Ishikawa (cell line): Measurements from ENCODE around the gene MRTFA.

ENCODE experiments used
- CEBPB ChIP-seq: IDR thresholded peaks from 2 replicates; pipeline ENCODE4 v1.6.1; 2012
- CREB1 ChIP-seq: IDR thresholded peaks from 2 replicates; pipeline ENCODE4 v1.6.1; 2012; ENCODE audit warnings: low read depth
- EGR1 ChIP-seq: IDR thresholded peaks from 2 replicates; pipeline ENCODE4 v1.6.1; 2012
- EP300 ChIP-seq: IDR thresholded peaks from 2 replicates; pipeline ENCODE4 v1.6.1; 2012; ENCODE audit warnings: borderline replicate concordance
- FOXM1 ChIP-seq: IDR thresholded peaks from 2 replicates; pipeline ENCODE4 v1.6.1; 2012; ENCODE audit warnings: low read depth, borderline replicate concordance
- MAX ChIP-seq: IDR thresholded peaks from 2 replicates; pipeline ENCODE4 v1.6.1; 2012
- NFIC ChIP-seq: IDR thresholded peaks from 2 replicates; pipeline ENCODE4 v1.6.1; 2012
- RAD21 ChIP-seq: IDR thresholded peaks from 2 replicates; pipeline ENCODE4 v1.6.1; 2012; ENCODE audit warnings: low read depth
- TAF1 ChIP-seq: IDR thresholded peaks from 2 replicates; pipeline ENCODE4 v1.6.1; 2012; ENCODE audit warnings: low read depth, mild to moderate bottlenecking
- TCF12 ChIP-seq: IDR thresholded peaks from 2 replicates; pipeline ENCODE4 v1.6.1; 2012; ENCODE audit warnings: low read depth
- TEAD4 ChIP-seq: IDR thresholded peaks from 2 replicates; pipeline ENCODE4 v1.6.1; 2012
- YY1 ChIP-seq: IDR thresholded peaks from 2 replicates; pipeline ENCODE4 v1.6.1; 2012; ENCODE audit warnings: low read depth
- ZBTB7A ChIP-seq: IDR thresholded peaks from 2 replicates; pipeline ENCODE4 v1.6.1; 2012; ENCODE audit warnings: low read depth
- TF ChIP-seq, protein P1 (sequence below): IDR thresholded peaks from 2 replicates; pipeline ENCODE4 v1.6.1; 2012; ENCODE audit warnings: low read depth, mild to moderate bottlenecking
- TF ChIP-seq, protein P2 (sequence below): IDR thresholded peaks from 2 replicates; pipeline ENCODE4 v1.6.1; 2012

The MRTFA gene

GRCh38 chr22:40413873-40414272 lies 222.6 kb downstream of the MRTFA start:
- TF ChIP-seq TCF12 (no peak), ZBTB7A (no peak), EGR1 (no peak), FOXM1 (no peak), TEAD4 (no peak), MAX (no peak), YY1 (no peak), RAD21 (no peak), CEBPB (no peak), NFIC (no peak), TAF1 (no peak), EP300 (no peak), CREB1 (no peak)
- TF ChIP-seq, protein P1, sequence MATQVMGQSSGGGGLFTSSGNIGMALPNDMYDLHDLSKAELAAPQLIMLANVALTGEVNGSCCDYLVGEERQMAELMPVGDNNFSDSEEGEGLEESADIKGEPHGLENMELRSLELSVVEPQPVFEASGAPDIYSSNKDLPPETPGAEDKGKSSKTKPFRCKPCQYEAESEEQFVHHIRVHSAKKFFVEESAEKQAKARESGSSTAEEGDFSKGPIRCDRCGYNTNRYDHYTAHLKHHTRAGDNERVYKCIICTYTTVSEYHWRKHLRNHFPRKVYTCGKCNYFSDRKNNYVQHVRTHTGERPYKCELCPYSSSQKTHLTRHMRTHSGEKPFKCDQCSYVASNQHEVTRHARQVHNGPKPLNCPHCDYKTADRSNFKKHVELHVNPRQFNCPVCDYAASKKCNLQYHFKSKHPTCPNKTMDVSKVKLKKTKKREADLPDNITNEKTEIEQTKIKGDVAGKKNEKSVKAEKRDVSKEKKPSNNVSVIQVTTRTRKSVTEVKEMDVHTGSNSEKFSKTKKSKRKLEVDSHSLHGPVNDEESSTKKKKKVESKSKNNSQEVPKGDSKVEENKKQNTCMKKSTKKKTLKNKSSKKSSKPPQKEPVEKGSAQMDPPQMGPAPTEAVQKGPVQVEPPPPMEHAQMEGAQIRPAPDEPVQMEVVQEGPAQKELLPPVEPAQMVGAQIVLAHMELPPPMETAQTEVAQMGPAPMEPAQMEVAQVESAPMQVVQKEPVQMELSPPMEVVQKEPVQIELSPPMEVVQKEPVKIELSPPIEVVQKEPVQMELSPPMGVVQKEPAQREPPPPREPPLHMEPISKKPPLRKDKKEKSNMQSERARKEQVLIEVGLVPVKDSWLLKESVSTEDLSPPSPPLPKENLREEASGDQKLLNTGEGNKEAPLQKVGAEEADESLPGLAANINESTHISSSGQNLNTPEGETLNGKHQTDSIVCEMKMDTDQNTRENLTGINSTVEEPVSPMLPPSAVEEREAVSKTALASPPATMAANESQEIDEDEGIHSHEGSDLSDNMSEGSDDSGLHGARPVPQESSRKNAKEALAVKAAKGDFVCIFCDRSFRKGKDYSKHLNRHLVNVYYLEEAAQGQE = no peak
- TF ChIP-seq, protein P2, sequence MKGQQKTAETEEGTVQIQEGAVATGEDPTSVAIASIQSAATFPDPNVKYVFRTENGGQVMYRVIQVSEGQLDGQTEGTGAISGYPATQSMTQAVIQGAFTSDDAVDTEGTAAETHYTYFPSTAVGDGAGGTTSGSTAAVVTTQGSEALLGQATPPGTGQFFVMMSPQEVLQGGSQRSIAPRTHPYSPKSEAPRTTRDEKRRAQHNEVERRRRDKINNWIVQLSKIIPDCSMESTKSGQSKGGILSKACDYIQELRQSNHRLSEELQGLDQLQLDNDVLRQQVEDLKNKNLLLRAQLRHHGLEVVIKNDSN = no peak

- TF ChIP-seq TAF1 = no peak
- no peak for TF ChIP-seq TCF12
- TF ChIP-seq FOXM1 = no peak
Measured at GRCh38 chr22:40412441-40412840, 224.1 kb downstream of the MRTFA start.

GRCh38 chr22:40411506-40411861 lies 225.0 kb downstream of the MRTFA start:
- no peak for TF ChIP-seq YY1
- TF ChIP-seq EP300 = no peak
- no peak for TF ChIP-seq TEAD4
- TF ChIP-seq TCF12 = no peak
- TF ChIP-seq FOXM1 = no peak
- no peak for TF ChIP-seq CEBPB
- TF ChIP-seq NFIC = no peak
- TF ChIP-seq EGR1 = no peak
- no peak for TF ChIP-seq MAX
- TF ChIP-seq, protein P1 = no peak
- TF ChIP-seq TAF1 = no peak
- TF ChIP-seq, protein P2 = no peak
- no peak for TF ChIP-seq CREB1
- TF ChIP-seq RAD21 = no peak
- TF ChIP-seq ZBTB7A = no peak

DNA sequence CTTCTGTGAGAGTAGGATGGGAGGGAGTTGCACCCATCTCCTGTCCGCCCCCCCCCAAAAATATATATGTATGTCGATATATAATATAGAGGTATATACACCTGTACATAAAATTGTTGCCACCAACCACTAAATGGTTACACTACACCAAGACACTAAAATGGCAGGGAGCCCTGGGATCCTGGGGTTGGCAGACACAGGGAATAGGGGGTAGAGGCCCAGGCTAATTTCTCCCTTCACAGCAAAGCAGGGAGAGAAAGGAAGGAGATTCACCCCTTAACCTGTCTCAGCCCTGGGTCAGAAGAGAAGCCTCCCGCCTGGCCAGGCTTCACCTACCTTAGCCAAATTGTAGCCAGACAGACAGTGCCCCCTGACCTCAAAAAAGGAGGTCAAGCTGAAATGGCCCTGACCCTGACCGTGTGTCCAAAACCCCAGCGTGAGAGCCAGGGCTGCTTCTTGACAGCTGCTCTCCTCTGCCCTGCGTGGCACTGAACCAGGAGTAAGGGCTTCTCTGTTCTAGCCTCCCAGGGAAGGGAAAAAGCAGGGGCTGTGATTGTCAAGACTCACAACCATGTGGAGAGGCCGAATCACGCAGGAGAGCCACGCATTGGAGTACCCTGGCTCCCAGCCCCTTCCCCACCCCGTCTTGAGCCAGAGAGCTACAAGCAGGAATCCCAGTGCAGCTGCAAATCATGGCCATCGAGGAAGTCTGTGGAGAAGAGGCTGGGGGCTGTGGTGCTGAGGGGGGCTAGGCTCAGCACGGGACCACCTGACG lies 225.6 kb downstream of the MRTFA start:
- TF ChIP-seq FOXM1 (no peak), TAF1 (no peak), EP300 (no peak)

- TF ChIP-seq FOXM1 (no peak), ZBTB7A (no peak), MAX (no peak), EP300 (no peak), NFIC (no peak), TEAD4 (no peak), YY1 (no peak), CEBPB (no peak), TCF12 (no peak), TAF1 (no peak), CREB1 (no peak), EGR1 (no peak), RAD21 (no peak)
- TF ChIP-seq, protein P1 = no peak
- TF ChIP-seq, protein P2 = no peak
Measured at GRCh38 chr22:40410272-40410671, 226.2 kb downstream of the MRTFA start.
